ENCODE data around the gene TULP4.
"Not testable (repeated sequence)": the region's sequence is repeated elsewhere in the genome, so short reads cannot be mapped to it uniquely, and the experiment has no call there.

TULP4 gene

GRCh38 chr6:158519300-158519699 lies 207.0 kb downstream of the TULP4 start:
- H3K4me1 ChIP-seq (ENCODE audit: insufficient read depth, insufficient read length), result no peaks in the 10 kb centered on the region
- no peak for DNase-seq (ENCODE audit: low read depth, low spot score)
- H3K4me3 ChIP-seq (ENCODE audit: insufficient read length, low read depth), result no peak overlapping the region
- no peaks in the 10 kb centered on the region for H3K36me3 ChIP-seq (ENCODE audit: insufficient read depth, insufficient read length, low read length)
- H3K27me3 ChIP-seq (ENCODE audit: insufficient read depth, insufficient read length), result no peaks in the 10 kb centered on the region
- peak overlapping the region; percentile 17 for H3K9ac ChIP-seq (ENCODE audit: insufficient read length, low read depth)
- no peaks in the 10 kb centered on the region for H3K9me3 ChIP-seq (ENCODE audit: insufficient read depth, low read length)
- TF ChIP-seq ZNF274 (IDR thresholded peaks at IDR 0.05; ENCODE audit: low read depth, low read length) (no peak), YY1 (IDR thresholded peaks at IDR 0.05; ENCODE audit: insufficient read depth, insufficient read length) (no peak), SUZ12 (IDR thresholded peaks at IDR 0.05; ENCODE audit: extremely low read depth, insufficient read depth, insufficient read length) (no peak)

GRCh38 chr6:158519761-158520160 lies 207.5 kb downstream of the TULP4 start:
- TF ChIP-seq SUZ12 (IDR thresholded peaks at IDR 0.05; ENCODE audit: extremely low read depth, insufficient read depth, insufficient read length) (no peak), ZNF274 (IDR thresholded peaks at IDR 0.05; ENCODE audit: low read depth, low read length) (no peak), YY1 (IDR thresholded peaks at IDR 0.05; ENCODE audit: insufficient read depth, insufficient read length) (no peak)
- H3K36me3 ChIP-seq (ENCODE audit: insufficient read depth, insufficient read length, low read length), result no peaks in the 10 kb centered on the region
- H3K9ac ChIP-seq (ENCODE audit: insufficient read length, low read depth), result no peak overlapping the region
- no peaks in the 10 kb centered on the region for H3K4me1 ChIP-seq (ENCODE audit: insufficient read depth, insufficient read length)
- no peak for DNase-seq (ENCODE audit: low read depth, low spot score)
- no peaks in the 10 kb centered on the region for H3K27me3 ChIP-seq (ENCODE audit: insufficient read depth, insufficient read length)
- no peak overlapping the region for H3K4me3 ChIP-seq (ENCODE audit: insufficient read length, low read depth)
- no peaks in the 10 kb centered on the region for H3K9me3 ChIP-seq (ENCODE audit: insufficient read depth, low read length)

GRCh38 chr6:158520975-158521374 lies 208.7 kb downstream of the TULP4 start:
- not testable (repeated sequence) for DNase-seq (ENCODE audit: low read depth, low spot score); H3K27me3 ChIP-seq (ENCODE audit: insufficient read depth, insufficient read length); H3K4me3 ChIP-seq (ENCODE audit: insufficient read length, low read depth); H3K9me3 ChIP-seq (ENCODE audit: insufficient read depth, low read length); H3K36me3 ChIP-seq (ENCODE audit: insufficient read depth, insufficient read length, low read length); H3K9ac ChIP-seq (ENCODE audit: insufficient read length, low read depth); H3K4me1 ChIP-seq (ENCODE audit: insufficient read depth, insufficient read length)

GRCh38 chr6:158521759-158522158 lies 209.5 kb downstream of the TULP4 start:
- Histone ChIP-seq H3K36me3 (ENCODE audit: insufficient read depth, insufficient read length, low read length) (no peaks in the 10 kb centered on the region), H3K4me1 (ENCODE audit: insufficient read depth, insufficient read length) (no peaks in the 10 kb centered on the region), H3K9me3 (ENCODE audit: insufficient read depth, low read length) (no peaks in the 10 kb centered on the region), H3K9ac (ENCODE audit: insufficient read length, low read depth) (no peak overlapping the region), H3K27me3 (ENCODE audit: insufficient read depth, insufficient read length) (no peaks in the 10 kb centered on the region), H3K4me3 (ENCODE audit: insufficient read length, low read depth) (no peak overlapping the region)
- TF ChIP-seq YY1 (IDR thresholded peaks at IDR 0.05; ENCODE audit: insufficient read depth, insufficient read length) (no peak), SUZ12 (IDR thresholded peaks at IDR 0.05; ENCODE audit: extremely low read depth, insufficient read depth, insufficient read length) (no peak), ZNF274 (IDR thresholded peaks at IDR 0.05; ENCODE audit: low read depth, low read length) (no peak)
- no peak for DNase-seq (ENCODE audit: low read depth, low spot score)

GRCh38 chr6:158522616-158523015 lies 210.4 kb downstream of the TULP4 start:
- Histone ChIP-seq H3K27me3 (ENCODE audit: insufficient read depth, insufficient read length) (no peaks in the 10 kb centered on the region), H3K4me3 (ENCODE audit: insufficient read length, low read depth) (no peak overlapping the region), H3K9me3 (ENCODE audit: insufficient read depth, low read length) (no peaks in the 10 kb centered on the region), H3K9ac (ENCODE audit: insufficient read length, low read depth) (no peak overlapping the region), H3K4me1 (ENCODE audit: insufficient read depth, insufficient read length) (no peaks in the 10 kb centered on the region), H3K36me3 (ENCODE audit: insufficient read depth, insufficient read length, low read length) (no peaks in the 10 kb centered on the region)
- DNase-seq (ENCODE audit: low read depth, low spot score), result no peak
- TF ChIP-seq YY1 (IDR thresholded peaks at IDR 0.05; ENCODE audit: insufficient read depth, insufficient read length) (no peak), SUZ12 (IDR thresholded peaks at IDR 0.05; ENCODE audit: extremely low read depth, insufficient read depth, insufficient read length) (no peak), ZNF274 (IDR thresholded peaks at IDR 0.05; ENCODE audit: low read depth, low read length) (no peak)

GRCh38 chr6:158524311-158524710 lies 212.0 kb downstream of the TULP4 start:
- Histone ChIP-seq H3K9ac (ENCODE audit: insufficient read length, low read depth) (no peak overlapping the region), H3K27me3 (ENCODE audit: insufficient read depth, insufficient read length) (no peaks in the 10 kb centered on the region), H3K4me1 (ENCODE audit: insufficient read depth, insufficient read length) (no peaks in the 10 kb centered on the region), H3K36me3 (ENCODE audit: insufficient read depth, insufficient read length, low read length) (no peaks in the 10 kb centered on the region), H3K4me3 (ENCODE audit: insufficient read length, low read depth) (no peak overlapping the region), H3K9me3 (ENCODE audit: insufficient read depth, low read length) (no peaks in the 10 kb centered on the region)
- DNase-seq (ENCODE audit: low read depth, low spot score), result no peak
- TF ChIP-seq ZNF274 (IDR thresholded peaks at IDR 0.05; ENCODE audit: low read depth, low read length), result no peak
- TF ChIP-seq YY1 (IDR thresholded peaks at IDR 0.05; ENCODE audit: insufficient read depth, insufficient read length), result no peak
- TF ChIP-seq SUZ12 (IDR thresholded peaks at IDR 0.05; ENCODE audit: extremely low read depth, insufficient read depth, insufficient read length), result no peak

- not testable (repeated sequence) for H3K9ac ChIP-seq (ENCODE audit: insufficient read length, low read depth); H3K27me3 ChIP-seq (ENCODE audit: insufficient read depth, insufficient read length); H3K4me3 ChIP-seq (ENCODE audit: insufficient read length, low read depth); H3K36me3 ChIP-seq (ENCODE audit: insufficient read depth, insufficient read length, low read length); DNase-seq (ENCODE audit: low read depth, low spot score); H3K4me1 ChIP-seq (ENCODE audit: insufficient read depth, insufficient read length); H3K9me3 ChIP-seq (ENCODE audit: insufficient read depth, low read length)
Observed at GRCh38 chr6:158527858-158528257, 215.6 kb downstream of the TULP4 start.

- no peak overlapping the region for H3K4me3 ChIP-seq (ENCODE audit: insufficient read length, low read depth)
- DNase-seq (ENCODE audit: low read depth, low spot score), result no peak
- no peaks in the 10 kb centered on the region for H3K4me1 ChIP-seq (ENCODE audit: insufficient read depth, insufficient read length)
- H3K27me3 ChIP-seq (ENCODE audit: insufficient read depth, insufficient read length), result no peaks in the 10 kb centered on the region
- TF ChIP-seq SUZ12 (IDR thresholded peaks at IDR 0.05; ENCODE audit: extremely low read depth, insufficient read depth, insufficient read length) (no peak), YY1 (IDR thresholded peaks at IDR 0.05; ENCODE audit: insufficient read depth, insufficient read length) (no peak), ZNF274 (IDR thresholded peaks at IDR 0.05; ENCODE audit: low read depth, low read length) (no peak)
- no peak overlapping the region for H3K9ac ChIP-seq (ENCODE audit: insufficient read length, low read depth)
- H3K36me3 ChIP-seq (ENCODE audit: insufficient read depth, insufficient read length, low read length), result no peaks in the 10 kb centered on the region
- no peaks in the 10 kb centered on the region for H3K9me3 ChIP-seq (ENCODE audit: insufficient read depth, low read length)
Observed at GRCh38 chr6:158528826-158529225, 216.6 kb downstream of the TULP4 start.

Data from NT2/D1 (cell line).